ENCODE results near the gene PTRH2.

GRCh38 chr17:59702304-59702703 is 4.9 kb downstream of the PTRH2 start:
- TF ChIP-seq, protein P1, sequence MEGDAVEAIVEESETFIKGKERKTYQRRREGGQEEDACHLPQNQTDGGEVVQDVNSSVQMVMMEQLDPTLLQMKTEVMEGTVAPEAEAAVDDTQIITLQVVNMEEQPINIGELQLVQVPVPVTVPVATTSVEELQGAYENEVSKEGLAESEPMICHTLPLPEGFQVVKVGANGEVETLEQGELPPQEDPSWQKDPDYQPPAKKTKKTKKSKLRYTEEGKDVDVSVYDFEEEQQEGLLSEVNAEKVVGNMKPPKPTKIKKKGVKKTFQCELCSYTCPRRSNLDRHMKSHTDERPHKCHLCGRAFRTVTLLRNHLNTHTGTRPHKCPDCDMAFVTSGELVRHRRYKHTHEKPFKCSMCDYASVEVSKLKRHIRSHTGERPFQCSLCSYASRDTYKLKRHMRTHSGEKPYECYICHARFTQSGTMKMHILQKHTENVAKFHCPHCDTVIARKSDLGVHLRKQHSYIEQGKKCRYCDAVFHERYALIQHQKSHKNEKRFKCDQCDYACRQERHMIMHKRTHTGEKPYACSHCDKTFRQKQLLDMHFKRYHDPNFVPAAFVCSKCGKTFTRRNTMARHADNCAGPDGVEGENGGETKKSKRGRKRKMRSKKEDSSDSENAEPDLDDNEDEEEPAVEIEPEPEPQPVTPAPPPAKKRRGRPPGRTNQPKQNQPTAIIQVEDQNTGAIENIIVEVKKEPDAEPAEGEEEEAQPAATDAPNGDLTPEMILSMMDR (IDR thresholded peaks at IDR 0.05 in 4 of 5, conservative IDR thresholded peaks at IDR 0.05 in 1 of 5) = no peak
- no peak for TF ChIP-seq POLR2A (IDR thresholded peaks at IDR 0.05)

Measured in gastrocnemius medialis (tissue), 4 donors.